Measurements from ENCODE around the gene GPR162. TPM values are rescaled to one million over a fixed set of nuclear protein-coding genes. Genes with fewer than 3 reads are reported as not detected.
"Not testable (repeated sequence)": the region's sequence is repeated elsewhere in the genome, so short reads cannot be mapped to it uniquely, and the experiment has no call there.

Gene GPR162
- polyA plus RNA-seq, 1 donor = 25.8 TPM

DNA sequence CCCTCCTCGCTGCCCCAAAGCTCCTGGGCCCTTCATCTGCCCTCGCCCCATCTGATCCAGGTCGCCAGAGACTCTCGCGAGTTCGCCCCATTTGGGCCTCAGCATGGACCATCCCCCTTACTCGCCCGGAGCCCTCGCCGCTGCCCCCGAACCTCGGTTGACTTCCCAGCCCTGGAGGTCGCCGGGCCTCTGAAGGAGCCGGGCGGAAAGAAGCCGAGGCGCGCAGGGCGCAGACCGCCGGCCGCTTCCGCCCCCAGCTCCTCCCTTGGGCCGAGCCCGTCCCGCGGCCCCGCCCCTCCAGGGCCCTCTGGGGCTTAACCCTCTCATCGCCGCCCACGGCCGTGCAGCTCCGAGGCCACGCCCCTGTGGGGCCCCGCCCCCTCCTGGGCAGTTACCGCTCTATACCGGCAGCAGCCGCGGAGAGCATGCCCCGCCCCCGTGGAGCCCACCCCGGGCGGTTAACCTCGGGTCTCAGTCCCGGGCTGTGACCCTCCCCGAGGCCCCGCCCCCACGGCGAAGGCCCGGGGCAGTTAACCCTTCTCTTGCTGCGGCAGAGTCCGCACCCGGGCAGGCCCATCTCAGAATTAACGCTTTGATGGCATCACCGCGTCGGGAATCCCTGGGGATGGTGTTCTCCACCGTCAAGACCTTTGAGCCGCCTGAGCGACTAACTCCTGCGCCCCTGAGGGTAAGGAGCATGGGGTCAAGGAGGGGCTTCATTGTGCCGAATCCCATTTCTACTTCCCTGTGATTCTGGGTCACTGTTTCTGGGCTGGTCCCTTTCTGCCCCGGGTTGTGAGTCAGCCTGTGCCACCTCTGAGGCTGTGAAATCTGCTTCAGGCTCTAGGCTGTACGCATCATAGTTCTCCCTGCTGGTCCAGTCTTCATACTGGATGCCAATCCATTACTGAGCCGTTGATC lies 51.7 kb downstream of the GPR162 start, which contains the start of gene SPSB2:
Gene SPSB2, minus strand, starts transcription at position 210 of the 921 bp plus-strand sequence. CDS start 402 bp downstream, outside the sequence.
- DNase-seq = peak; percentile 97

DNA sequence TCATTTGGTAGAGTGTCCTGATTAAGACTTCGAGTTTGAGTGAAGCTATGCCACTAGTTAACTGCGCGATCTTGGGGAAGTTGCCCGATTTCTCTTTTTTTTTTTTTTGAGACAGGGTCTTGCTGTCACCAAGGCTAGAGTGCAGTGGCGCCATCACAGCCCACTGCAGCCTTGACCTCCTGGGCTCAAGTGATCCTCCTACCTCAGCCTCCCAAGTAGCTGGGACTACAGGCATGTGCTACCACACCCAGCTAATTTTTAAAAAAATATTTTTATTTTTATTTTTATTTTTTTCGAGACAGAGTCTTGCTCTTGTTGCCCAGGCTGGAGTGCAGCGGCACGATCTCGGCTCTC lies 52.4 kb downstream of the GPR162 start:
- DNase-seq = not testable (repeated sequence)

Other genes with a start within 250 kb of the GPR162 start
- 328 TPM for gene CHD4, start 214.4 kb upstream of the GPR162 start, polyA plus RNA-seq (ENCODE audit: insufficient read length)
- gene LPAR5, start 185.9 kb upstream of the GPR162 start, polyA plus RNA-seq (ENCODE audit: insufficient read length) = 0.91 TPM
- 6.0 TPM for gene ACRBP, start 174.4 kb upstream of the GPR162 start, polyA plus RNA-seq (ENCODE audit: insufficient read length)
- 109 TPM for gene ING4, start 158.7 kb upstream of the GPR162 start, polyA plus RNA-seq (ENCODE audit: insufficient read length)
- gene ZNF384, start 132.4 kb upstream of the GPR162 start, polyA plus RNA-seq (ENCODE audit: insufficient read length) = 98.0 TPM
- 12.1 TPM for gene PIANP, start 121.0 kb upstream of the GPR162 start, polyA plus RNA-seq (ENCODE audit: insufficient read length)
- 61.9 TPM for gene COPS7A, start 97.8 kb upstream of the GPR162 start, polyA plus RNA-seq (ENCODE audit: insufficient read length)
- gene MLF2, start 68.7 kb upstream of the GPR162 start, polyA plus RNA-seq (ENCODE audit: insufficient read length) = 187 TPM
- gene PTMS, start 55.5 kb upstream of the GPR162 start, polyA plus RNA-seq (ENCODE audit: insufficient read length) = 460 TPM
- gene LAG3, start 49.3 kb upstream of the GPR162 start, polyA plus RNA-seq (ENCODE audit: insufficient read length) = 1.9 TPM
- 25.5 TPM for gene CD4, start 32.3 kb upstream of the GPR162 start, polyA plus RNA-seq (ENCODE audit: insufficient read length)
- gene P3H3, start 6.6 kb downstream of the GPR162 start, polyA plus RNA-seq (ENCODE audit: insufficient read length) = 29.9 TPM
- 13.3 TPM for gene GNB3, start 19.1 kb downstream of the GPR162 start, polyA plus RNA-seq (ENCODE audit: insufficient read length)
- gene CDCA3, start 29.5 kb downstream of the GPR162 start, polyA plus RNA-seq (ENCODE audit: insufficient read length) = 42.7 TPM
- 58.3 TPM for gene USP5, start 30.3 kb downstream of the GPR162 start, polyA plus RNA-seq (ENCODE audit: insufficient read length)
- 515 TPM for gene TPI1, start 45.7 kb downstream of the GPR162 start, polyA plus RNA-seq (ENCODE audit: insufficient read length)
- gene SPSB2, start 51.5 kb downstream of the GPR162 start, polyA plus RNA-seq (ENCODE audit: insufficient read length) = 9.2 TPM
- gene LRRC23, start 83.0 kb downstream of the GPR162 start, polyA plus RNA-seq (ENCODE audit: insufficient read length) = 20.2 TPM
- gene ENO2, start 92.8 kb downstream of the GPR162 start, polyA plus RNA-seq (ENCODE audit: insufficient read length) = 14.8 TPM
- 109 TPM for gene ATN1, start 106.1 kb downstream of the GPR162 start, polyA plus RNA-seq (ENCODE audit: insufficient read length)
- not detected for gene RNU7-1, start 122.0 kb downstream of the GPR162 start, polyA plus RNA-seq (ENCODE audit: insufficient read length)
- 118 TPM for gene C12orf57, start 122.2 kb downstream of the GPR162 start, polyA plus RNA-seq (ENCODE audit: insufficient read length)
- 21.9 TPM for gene PTPN6, start 129.5 kb downstream of the GPR162 start, polyA plus RNA-seq (ENCODE audit: insufficient read length)
- 236 TPM for gene PHB2, start 148.8 kb downstream of the GPR162 start, polyA plus RNA-seq (ENCODE audit: insufficient read length)
- 51.1 TPM for gene EMG1, start 149.1 kb downstream of the GPR162 start, polyA plus RNA-seq (ENCODE audit: insufficient read length)
- 80.7 TPM for gene LPCAT3, start 196.7 kb downstream of the GPR162 start, polyA plus RNA-seq (ENCODE audit: insufficient read length)
- gene C1S, start 238.9 kb downstream of the GPR162 start, polyA plus RNA-seq (ENCODE audit: insufficient read length) = 53.5 TPM

Data from left kidney (tissue), 2 donors.